HG03565 (cell line): ENCODE data around the gene RSRC1.
A peak's percentile ranks its signal among the peaks of the same experiment; 100 is the strongest.
"Not testable (repeated sequence)": the region's sequence is repeated elsewhere in the genome, so short reads cannot be mapped to it uniquely, and the experiment has no call there.

Experiments
- ATAC-seq: cut with Tn5 transposase; IDR thresholded peaks from one replicate; pipeline ENCODE4 v1.9.1; 2021; ENCODE audit warnings: mild to moderate bottlenecking, moderate library complexity; ENCODE audit not compliant: unreplicated experiment

Gene RSRC1

DNA sequence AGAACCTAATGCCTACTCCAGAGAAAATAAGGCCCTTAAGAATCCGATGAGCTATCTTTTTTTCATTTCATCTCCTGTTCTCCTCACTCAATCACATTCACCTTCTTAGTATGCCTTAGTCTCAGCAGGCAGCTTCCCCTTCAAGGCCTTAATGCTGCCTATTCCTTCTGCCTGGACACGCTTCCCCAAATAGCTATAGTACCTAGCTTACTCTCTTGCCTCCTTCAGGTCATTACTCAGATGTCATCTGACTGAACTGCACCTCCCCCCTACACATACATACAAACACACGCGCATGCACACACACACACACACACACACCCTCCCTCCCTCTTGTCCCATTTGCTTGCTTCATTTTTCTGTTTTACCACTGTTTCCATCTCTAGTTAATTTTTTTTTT lies 269.6 kb downstream of the RSRC1 start:
- no peak for ATAC-seq

- ATAC-seq, result no peak
Observed at GRCh38 chr3:158381262-158381868, 271.5 kb downstream of the RSRC1 start.

DNA sequence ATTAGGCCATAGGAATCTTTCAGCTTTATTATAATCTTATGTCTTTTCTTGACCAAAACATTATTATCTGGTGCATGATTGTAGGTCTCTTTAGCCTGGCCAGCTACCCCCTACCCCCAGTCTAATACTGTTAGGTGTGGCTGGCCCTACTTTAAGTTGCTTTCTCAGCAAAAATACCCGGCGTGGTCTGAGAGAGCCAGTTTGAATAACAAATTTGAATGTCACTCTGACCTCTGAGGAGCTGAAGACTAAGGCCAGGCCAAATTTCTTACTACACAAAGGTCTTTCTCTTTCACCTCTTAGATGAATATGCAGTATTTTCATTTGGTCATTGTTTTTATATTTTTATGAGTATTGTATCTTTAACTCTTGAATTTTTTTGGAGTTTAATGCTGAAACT lies 272.6 kb downstream of the RSRC1 start:
- no peak for ATAC-seq

GRCh38 chr3:158384019-158384418 lies 274.1 kb downstream of the RSRC1 start:
- peak; percentile 98 for ATAC-seq

- no peak for ATAC-seq
Observed at GRCh38 chr3:158395421-158395820, 285.5 kb downstream of the RSRC1 start.

- ATAC-seq, result no peak
Observed at GRCh38 chr3:158402590-158402989, 292.7 kb downstream of the RSRC1 start.

GRCh38 chr3:158403013-158403412 lies 293.1 kb downstream of the RSRC1 start:
- no peak for ATAC-seq

GRCh38 chr3:158404131-158404718 lies 294.3 kb downstream of the RSRC1 start:
- no peak for ATAC-seq

DNA sequence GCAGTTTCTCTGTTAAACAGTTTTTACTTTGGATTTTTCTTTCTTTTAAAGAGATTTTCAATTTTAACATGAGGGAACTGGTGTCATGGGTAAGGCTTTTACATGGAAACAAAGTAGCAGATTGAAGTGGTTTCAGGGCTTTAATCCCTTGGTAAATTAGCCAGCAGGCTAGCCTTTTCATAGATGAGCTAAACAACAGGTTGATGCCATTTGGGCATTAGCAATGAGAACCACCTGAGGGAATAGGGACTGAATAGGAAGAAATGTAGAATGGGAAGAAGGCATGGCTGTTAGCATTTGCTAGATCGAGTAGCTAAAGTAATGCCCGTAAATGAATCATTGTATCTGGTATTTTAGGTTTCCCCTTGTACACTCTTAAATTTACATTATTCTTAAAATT lies 295.6 kb downstream of the RSRC1 start:
- ATAC-seq, result no peak

DNA sequence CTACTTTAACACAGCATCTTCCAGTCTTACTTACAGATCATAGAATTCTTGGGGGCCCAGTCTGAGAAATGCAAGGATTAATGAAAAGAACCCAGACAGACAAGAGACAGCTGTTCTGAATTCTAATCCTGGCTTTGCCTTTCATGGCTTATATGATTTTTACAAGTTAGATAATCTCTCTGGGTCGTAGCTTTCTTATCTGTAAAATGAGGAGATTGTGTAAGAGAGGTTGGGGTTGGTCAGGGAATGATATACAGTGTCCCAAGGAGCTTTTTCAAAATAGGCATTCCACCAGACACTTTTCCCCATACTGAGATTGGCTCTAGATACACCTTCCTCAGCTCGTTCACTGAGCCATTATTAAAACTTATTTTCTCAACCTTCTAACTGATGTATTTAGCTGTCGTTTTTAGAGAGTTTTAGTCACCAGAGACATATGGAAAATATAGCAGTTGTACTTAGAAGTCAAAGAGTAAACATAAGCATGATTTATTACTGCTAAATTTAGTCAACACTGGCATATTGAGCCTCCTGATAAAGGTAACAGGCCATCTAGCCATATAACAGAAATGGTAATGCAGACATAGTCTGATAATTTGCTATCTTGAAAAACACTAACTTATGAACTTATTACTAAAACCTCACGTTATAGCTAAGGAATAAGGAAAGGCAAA lies 298.1 kb downstream of the RSRC1 start:
- no peak for ATAC-seq

DNA sequence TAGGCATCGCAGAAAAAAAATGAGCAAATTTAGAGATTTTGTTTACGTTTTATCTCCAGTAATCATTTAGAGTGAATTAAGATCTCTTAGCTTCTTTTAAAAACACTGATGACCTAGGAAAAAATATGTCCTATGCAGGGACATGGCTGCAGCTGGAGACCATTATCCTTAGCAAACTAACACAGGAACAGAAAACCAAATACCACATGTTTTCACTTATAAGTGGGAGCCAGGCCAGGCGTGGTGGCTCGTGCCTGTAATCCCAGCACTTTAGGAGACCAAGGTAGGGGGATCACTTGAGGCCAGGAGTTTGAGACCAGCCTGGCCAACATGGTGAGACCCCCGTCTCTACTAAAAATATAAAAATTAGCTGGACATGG lies 298.6 kb downstream of the RSRC1 start:
- not testable (repeated sequence) for ATAC-seq

- no peak for ATAC-seq
Observed at GRCh38 chr3:158418035-158418434, 308.1 kb downstream of the RSRC1 start.

DNA sequence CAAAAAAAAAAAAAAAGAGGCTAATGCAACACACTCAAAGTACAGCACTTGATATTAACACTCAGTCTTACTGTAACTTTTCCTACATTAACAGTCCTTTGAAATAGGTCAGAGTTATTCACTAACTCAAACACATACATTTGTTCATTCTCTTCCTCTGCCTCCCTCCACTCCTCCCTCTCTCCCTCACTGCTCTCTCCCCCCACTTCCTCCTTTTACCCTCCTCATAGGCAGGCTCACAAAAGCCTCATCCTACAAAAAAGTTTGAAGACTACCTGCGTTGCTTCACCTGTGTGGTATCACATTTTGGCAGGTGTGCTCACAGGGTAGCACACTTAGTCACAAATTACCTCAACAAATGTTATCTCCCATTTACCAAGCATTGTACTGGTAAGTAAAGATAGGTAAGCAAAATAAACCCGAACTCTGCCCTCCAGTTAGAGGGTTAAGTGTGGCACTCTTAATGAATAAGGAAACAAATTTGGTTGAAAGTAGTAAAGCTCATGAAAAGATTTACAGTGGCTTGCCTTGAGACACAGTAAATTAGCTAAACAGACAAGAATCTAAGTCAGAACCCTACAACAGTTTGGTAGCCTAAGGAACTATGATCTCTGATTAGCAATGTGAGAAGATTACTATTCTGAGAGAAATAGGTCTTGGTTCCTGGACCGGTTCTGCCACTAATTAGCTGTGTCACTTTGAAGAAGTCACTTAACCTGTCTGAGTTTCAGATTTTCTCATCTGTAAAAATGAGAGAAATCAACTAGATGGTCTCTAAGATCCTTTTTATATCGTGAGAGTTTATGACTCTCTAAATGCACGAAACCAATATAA lies 310.1 kb downstream of the RSRC1 start:
- no peak for ATAC-seq

DNA sequence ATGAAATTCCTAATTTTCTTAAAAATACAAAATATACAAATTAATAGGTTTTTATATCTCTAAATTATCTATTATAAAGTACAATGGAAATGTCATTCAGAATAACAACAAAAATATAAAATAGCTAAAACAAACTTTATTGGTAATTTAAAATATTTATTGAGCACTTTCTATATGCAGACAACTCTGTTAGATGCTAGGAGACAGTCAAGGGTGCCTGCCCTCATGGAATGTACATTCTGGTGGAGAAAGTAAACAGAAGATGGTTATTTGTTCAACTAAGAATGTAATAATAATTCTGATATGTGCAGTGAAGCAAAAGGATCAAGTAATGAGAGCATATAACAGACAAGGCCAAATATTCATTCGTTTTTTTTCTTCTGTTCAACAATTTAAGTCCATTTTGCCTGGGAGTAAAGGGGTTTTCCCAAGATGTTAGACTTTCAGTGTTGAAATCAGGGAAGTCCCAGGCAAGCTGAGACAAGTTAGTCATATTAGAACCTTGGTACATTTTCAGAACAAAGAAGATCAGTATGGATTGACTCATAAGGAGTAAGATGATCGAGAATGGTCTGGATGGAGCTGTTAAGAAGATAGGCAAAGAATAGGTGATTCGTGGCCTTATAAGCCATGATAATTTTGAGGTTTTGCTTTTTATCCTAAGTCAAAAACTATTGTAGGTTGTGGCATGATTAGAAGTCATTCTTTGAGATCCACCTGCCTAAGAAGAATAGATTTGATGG lies 310.9 kb downstream of the RSRC1 start:
- peak; percentile 97 for ATAC-seq

DNA sequence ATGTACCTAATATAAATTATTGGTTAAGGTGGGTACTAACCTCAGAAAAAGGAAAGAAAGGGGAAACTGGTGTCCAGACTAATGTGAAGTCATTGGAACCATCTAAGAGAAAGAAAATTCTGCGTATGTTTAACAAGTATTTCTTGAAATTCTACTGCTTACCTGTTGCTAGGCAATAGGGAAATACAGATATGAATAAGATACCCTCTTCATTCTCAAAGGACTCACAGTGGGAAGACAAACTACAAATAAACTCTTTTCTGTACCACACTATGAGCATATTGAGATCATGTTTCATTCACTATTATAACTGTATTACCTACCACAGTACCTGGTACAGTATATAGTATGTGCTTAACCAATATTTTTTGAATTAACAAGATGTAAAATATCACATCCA lies 320.6 kb downstream of the RSRC1 start:
- no peak for ATAC-seq

GRCh38 chr3:158430968-158431367 lies 321.1 kb downstream of the RSRC1 start:
- ATAC-seq, result no peak

- ATAC-seq, result no peak
Observed at GRCh38 chr3:158431829-158432228, 321.9 kb downstream of the RSRC1 start.

GRCh38 chr3:158434412-158435038 lies 324.6 kb downstream of the RSRC1 start:
- ATAC-seq, result peak; percentile 94

- ATAC-seq, result peak; percentile 95
Observed at GRCh38 chr3:158443632-158444031, 333.7 kb downstream of the RSRC1 start.

- ATAC-seq, result no peak
Observed at GRCh38 chr3:158447408-158447807, 337.5 kb downstream of the RSRC1 start.
